Measurements from ENCODE around the gene GRWD1. TPM values are rescaled to one million over a fixed set of nuclear protein-coding genes. Genes with fewer than 3 reads are reported as not detected.
A peak's percentile ranks its signal among the peaks of the same experiment; 100 is the strongest.

GRWD1 gene
- total and polyA plus RNA-seq, 10 of the 15 experiments (the other 5 are each of a cell fraction or from before 2014, with no cell fraction given), result 1.4 to 103 (median 30.7) TPM

GRCh38 chr19:48424694-48425219 lies 21.0 kb upstream of the GRWD1 start:
- H4K20me1 ChIP-seq (ENCODE audit: control insufficient read depth, insufficient read depth), result no peaks in the 10 kb centered on the region
- FAIRE-seq (peak; percentile 59), DNase-seq (ENCODE audit: low read depth, low spot score) (no peak), ATAC-seq (peak; percentile 84)
- peaks cover 6% of the 10 kb centered on the region for H3K4me1 ChIP-seq (ENCODE audit: control insufficient read depth, insufficient read depth, low read length)
- H3K27ac ChIP-seq (ENCODE audit: control insufficient read depth, insufficient read depth), result peak overlapping the region; percentile 24; the same call in 1 of the 2 replicates
- CTCF ChIA-PET, result no interaction called here
- no peaks in the 10 kb centered on the region for H3K27me3 ChIP-seq (replicated peaks in 1 of 2; ENCODE audit: control insufficient read depth in 2 of 2, insufficient read depth in 2 of 2, low read length in 1 of 2)
- in situ Hi-C loops (cut with MboI), result no loop called here
- WGBS (ENCODE audit: insufficient coverage, insufficient replicate concordance, low lambda C conversion rate, missing lambda C conversion rate), result 3% methylated on average over 8 of the region's 8 CpGs
- intact Hi-C loops (cut with micrococcal nuclease; ENCODE audit: unreplicated experiment), result no loop called here
- RAD21 ChIA-PET (ENCODE audit: unreplicated experiment), result no interaction called here
- H3K9ac ChIP-seq (ENCODE audit: control insufficient read depth, insufficient read depth, low read length), result peak overlapping the region; percentile 57; the same call in 1 of the 2 replicates
- H3K36me3 ChIP-seq (ENCODE audit: control insufficient read depth in 2 of 2, insufficient read depth in 2 of 2, low read length in 1 of 2), result no peaks in the 10 kb centered on the region
- H2AFZ ChIP-seq (ENCODE audit: control insufficient read depth, low read depth, low read length), result peak overlapping the region; percentile 78
- H3K4me3 ChIP-seq, result 0 out of 2 replicates have a peak overlapping the region, but pooled peaks have one; percentile 33
- peak overlapping the region; percentile 66 for H3K4me2 ChIP-seq (ENCODE audit: control insufficient read depth, insufficient read depth)
- SMC1A ChIA-PET (ENCODE audit: uncharacterized antibody, unreplicated experiment), result no interaction called here
- POLR2A ChIA-PET, result interaction anchor here (0.7 to 0.8 kb wide), 2 partner anchors 11 to 292 kb away, joined by 3 to 5 read pairs; no protein-coding TSS in a partner anchor
- no peaks in the 10 kb centered on the region for H3K79me2 ChIP-seq (ENCODE audit: control insufficient read depth, insufficient read depth, low read length)
- no peaks in the 10 kb centered on the region for H3K9me3 ChIP-seq (replicated peaks; ENCODE audit: control insufficient read depth, insufficient read depth, low read length)
- BruUV-seq (replicated peaks), result no TSS peak
- peak; percentile 81 for TF ChIP-seq RELB (IDR thresholded peaks at IDR 0.05; ENCODE audit: low read depth)
- TF ChIP-seq GATAD2B (conservative IDR thresholded peaks at IDR 0.05; ENCODE audit: low read depth), result peak; percentile 65
- no peak for TF ChIP-seq EGR1 (IDR thresholded peaks at IDR 0.05; ENCODE audit: borderline replicate concordance in 1 of 2, low read depth in 2 of 2, low read length in 2 of 2)
- 0 out of 2 replicates have a peak, but pooled peaks have one; percentile 31 for TF ChIP-seq JUND (IDR thresholded peaks at IDR 0.05; ENCODE audit: low read depth, low read length)
- no peak for TF ChIP-seq NFYB (IDR thresholded peaks at IDR 0.05; ENCODE audit: insufficient read depth, low read depth, low read length)
- TF ChIP-seq PKNOX1 (IDR thresholded peaks at IDR 0.05), result no peak
- TF ChIP-seq HDAC6 (IDR thresholded peaks at IDR 0.05; ENCODE audit: unreplicated experiment), result no peak
- 0 out of 2 replicates have a peak, but pooled peaks have one; percentile 50 for TF ChIP-seq ATF7 (IDR thresholded peaks at IDR 0.05; ENCODE audit: low read depth)
- TF ChIP-seq STAT3 (IDR thresholded peaks at IDR 0.05; ENCODE audit: low read depth, low read length), result no peak
- peak; percentile 41; the same call in 1 of the 2 replicates for TF ChIP-seq CHD2 (IDR thresholded peaks at IDR 0.05; ENCODE audit: borderline replicate concordance, low read depth, low read length)
- no peak for TF ChIP-seq SUPT20H (IDR thresholded peaks at IDR 0.05; ENCODE audit: borderline replicate concordance, control insufficient read depth, low read depth, low read length)
- peak; percentile 59 for TF ChIP-seq DPF2 (IDR thresholded peaks at IDR 0.05)
- no peak for TF ChIP-seq ZNF217 (IDR thresholded peaks at IDR 0.05)
- TF ChIP-seq TARDBP (IDR thresholded peaks at IDR 0.05; ENCODE audit: borderline replicate concordance), result no peak
- TF ChIP-seq IKZF1 (conservative IDR thresholded peaks at IDR 0.05), result peak; percentile 92
- TF ChIP-seq NBN (IDR thresholded peaks at IDR 0.05), result peak; percentile 59; the same call in 1 of the 2 replicates
- no peak for TF ChIP-seq ZBTB33 (IDR thresholded peaks at IDR 0.05)
- TF ChIP-seq RAD21 (IDR thresholded peaks at IDR 0.05; ENCODE audit: insufficient read depth, low read depth, low read length), result no peak
- TF ChIP-seq EED (IDR thresholded peaks at IDR 0.05; ENCODE audit: low read depth), result peak; percentile 89

Data from GM12878 (cell line).